Measurements from ENCODE around the gene SMARCD1.

- TF ChIP-seq, protein P1, sequence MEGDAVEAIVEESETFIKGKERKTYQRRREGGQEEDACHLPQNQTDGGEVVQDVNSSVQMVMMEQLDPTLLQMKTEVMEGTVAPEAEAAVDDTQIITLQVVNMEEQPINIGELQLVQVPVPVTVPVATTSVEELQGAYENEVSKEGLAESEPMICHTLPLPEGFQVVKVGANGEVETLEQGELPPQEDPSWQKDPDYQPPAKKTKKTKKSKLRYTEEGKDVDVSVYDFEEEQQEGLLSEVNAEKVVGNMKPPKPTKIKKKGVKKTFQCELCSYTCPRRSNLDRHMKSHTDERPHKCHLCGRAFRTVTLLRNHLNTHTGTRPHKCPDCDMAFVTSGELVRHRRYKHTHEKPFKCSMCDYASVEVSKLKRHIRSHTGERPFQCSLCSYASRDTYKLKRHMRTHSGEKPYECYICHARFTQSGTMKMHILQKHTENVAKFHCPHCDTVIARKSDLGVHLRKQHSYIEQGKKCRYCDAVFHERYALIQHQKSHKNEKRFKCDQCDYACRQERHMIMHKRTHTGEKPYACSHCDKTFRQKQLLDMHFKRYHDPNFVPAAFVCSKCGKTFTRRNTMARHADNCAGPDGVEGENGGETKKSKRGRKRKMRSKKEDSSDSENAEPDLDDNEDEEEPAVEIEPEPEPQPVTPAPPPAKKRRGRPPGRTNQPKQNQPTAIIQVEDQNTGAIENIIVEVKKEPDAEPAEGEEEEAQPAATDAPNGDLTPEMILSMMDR (IDR thresholded peaks at IDR 0.05; ENCODE audit: low read length): no peak
- TF ChIP-seq EZH2 (optimal IDR thresholded peaks at IDR 0.05; ENCODE audit: low read depth, low read length): no peak
These were observed 14.3 kb downstream of the SMARCD1 start for GRCh38 chr12:50099302-50100008.

All from MM.1S (cell line).